Parathyroid adenoma (tissue), 2 donors: ENCODE results near the gene INTS13.
A peak's percentile ranks its signal among the peaks of the same experiment; 100 is the strongest.

Experiments
- H2AFZ ChIP-seq: fragments of 300-600 bp; sonication (generic); one replicate; pipeline ENCODE4 v1.7.0; 2017; ENCODE audit warnings: antibody characterized with exemption, mild to moderate bottlenecking
- H3K27ac ChIP-seq: fragments of 300-600 bp; sonication (generic); one replicate; pipeline ENCODE4 v1.7.0; 2017
- H3K27me3 ChIP-seq: fragments of 300-600 bp; sonication (generic); one replicate; pipeline ENCODE4 v1.7.0; 2017; ENCODE audit warnings: low read length; ENCODE audit not compliant: control insufficient read depth, insufficient read depth
- H3K36me3 ChIP-seq: fragments of 300-600 bp; sonication (generic); one replicate; pipeline ENCODE4 v1.7.0; 2017; ENCODE audit warnings: low read length; ENCODE audit not compliant: control insufficient read depth, insufficient read depth
- H3K4me1 ChIP-seq: fragments of 300-600 bp; sonication (generic); one replicate; pipeline ENCODE4 v1.7.0; 2017; ENCODE audit warnings: control low read depth
- H3K4me2 ChIP-seq: fragments of 300-600 bp; sonication (generic); one replicate; pipeline ENCODE4 v1.7.0; 2017; ENCODE audit warnings: low read length
- H3K4me3 ChIP-seq: fragments of 300-600 bp; sonication (generic); one replicate; pipeline ENCODE4 v1.7.0; 2017; ENCODE audit warnings: low read depth, low read length
- H3K79me2 ChIP-seq: fragments of 300-600 bp; sonication (generic); one replicate; pipeline ENCODE4 v1.7.0; 2017; ENCODE audit warnings: control low read depth
- H3K9ac ChIP-seq: fragments of 300-600 bp; sonication (generic); one replicate; pipeline ENCODE4 v1.7.0; 2017; ENCODE audit warnings: mild to moderate bottlenecking
- H3K9me3 ChIP-seq: fragments of 300-600 bp; sonication (generic); one replicate; pipeline ENCODE4 v1.7.0; 2017; ENCODE audit warnings: low read length; ENCODE audit not compliant: control insufficient read depth
- TF ChIP-seq, protein P1 (sequence below): fragments of 300-600 bp; sonication (generic); IDR thresholded peaks from one replicate; pipeline ENCODE4 v1.7.0; 2017; ENCODE audit warnings: antibody characterized with exemption, mild to moderate bottlenecking
- donor health status: primary hyperparathyroidism.

The INTS13 gene

DNA sequence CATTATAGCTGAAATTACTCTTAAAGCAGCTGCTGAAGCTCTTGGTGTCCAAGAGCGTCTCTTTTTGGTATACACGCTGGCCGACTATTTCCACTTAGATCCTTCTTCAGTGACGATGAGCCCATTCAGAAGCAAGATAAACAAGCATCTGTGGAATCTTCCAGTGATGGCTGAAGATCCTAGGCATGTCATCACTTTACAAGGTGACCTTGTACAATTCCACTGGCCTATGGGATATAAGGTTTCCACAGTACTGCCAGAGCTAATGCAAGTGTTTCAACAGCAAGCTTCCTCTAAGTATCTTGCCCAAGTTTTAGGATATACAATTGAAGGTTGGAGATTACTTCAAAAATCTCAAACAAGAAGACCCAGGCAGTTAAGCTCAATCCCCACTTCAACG, 47.0 kb downstream of the INTS13 start:
- Histone ChIP-seq H3K36me3 (no peaks in the 10 kb centered on the region), H3K4me2 (no peak overlapping the region), H3K27ac (no peak overlapping the region), H3K79me2 (no peaks in the 10 kb centered on the region), H3K4me3 (no peak overlapping the region), H3K9ac (no peak overlapping the region), H3K4me1 (no peaks in the 10 kb centered on the region), H2AFZ (no peak overlapping the region), H3K27me3 (no peaks in the 10 kb centered on the region), H3K9me3 (no peaks in the 10 kb centered on the region)
- TF ChIP-seq, protein P1, sequence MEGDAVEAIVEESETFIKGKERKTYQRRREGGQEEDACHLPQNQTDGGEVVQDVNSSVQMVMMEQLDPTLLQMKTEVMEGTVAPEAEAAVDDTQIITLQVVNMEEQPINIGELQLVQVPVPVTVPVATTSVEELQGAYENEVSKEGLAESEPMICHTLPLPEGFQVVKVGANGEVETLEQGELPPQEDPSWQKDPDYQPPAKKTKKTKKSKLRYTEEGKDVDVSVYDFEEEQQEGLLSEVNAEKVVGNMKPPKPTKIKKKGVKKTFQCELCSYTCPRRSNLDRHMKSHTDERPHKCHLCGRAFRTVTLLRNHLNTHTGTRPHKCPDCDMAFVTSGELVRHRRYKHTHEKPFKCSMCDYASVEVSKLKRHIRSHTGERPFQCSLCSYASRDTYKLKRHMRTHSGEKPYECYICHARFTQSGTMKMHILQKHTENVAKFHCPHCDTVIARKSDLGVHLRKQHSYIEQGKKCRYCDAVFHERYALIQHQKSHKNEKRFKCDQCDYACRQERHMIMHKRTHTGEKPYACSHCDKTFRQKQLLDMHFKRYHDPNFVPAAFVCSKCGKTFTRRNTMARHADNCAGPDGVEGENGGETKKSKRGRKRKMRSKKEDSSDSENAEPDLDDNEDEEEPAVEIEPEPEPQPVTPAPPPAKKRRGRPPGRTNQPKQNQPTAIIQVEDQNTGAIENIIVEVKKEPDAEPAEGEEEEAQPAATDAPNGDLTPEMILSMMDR, result no peak

DNA sequence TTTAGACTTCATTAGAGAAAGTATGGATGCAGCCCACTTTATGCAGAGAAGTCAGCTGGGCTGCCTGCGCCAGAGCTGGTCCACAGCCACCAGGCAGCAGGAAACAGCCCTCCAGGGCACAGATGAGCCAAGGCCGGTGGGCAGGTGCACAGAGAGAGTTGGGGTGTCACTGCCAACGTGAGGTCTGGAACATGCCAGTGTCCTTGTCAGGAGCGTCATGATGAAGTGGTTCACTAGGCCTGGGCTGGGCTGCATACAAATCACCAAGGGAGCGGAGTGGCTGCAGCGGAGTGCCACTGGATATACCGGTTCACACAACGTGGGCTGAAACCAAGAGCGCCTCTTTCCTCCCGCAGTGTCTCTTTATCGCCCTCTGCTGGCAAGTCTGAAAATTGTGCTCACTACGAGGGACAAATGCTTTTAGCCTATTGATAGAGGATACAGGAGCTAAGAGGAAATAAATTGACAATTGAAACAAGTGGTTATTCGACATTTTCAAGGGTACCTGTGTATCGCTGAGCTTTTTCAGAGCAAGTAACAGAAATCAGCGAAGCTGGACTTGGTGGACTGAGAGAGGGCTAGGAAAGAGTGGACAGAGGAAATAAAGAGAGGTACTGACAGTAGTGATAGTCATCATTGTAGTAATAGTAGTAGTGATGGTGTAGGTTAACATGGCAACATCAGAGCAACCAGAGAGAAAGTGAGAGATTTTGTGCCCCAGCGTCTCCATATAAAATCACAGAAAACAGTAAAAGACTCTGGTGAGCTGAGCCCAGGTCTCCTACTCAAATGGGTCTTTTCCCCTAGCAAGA, 52.8 kb downstream of the INTS13 start:
- H2AFZ ChIP-seq, result peak overlapping the region; percentile 74
- no peaks in the 10 kb centered on the region for H3K9me3 ChIP-seq
- H3K4me3 ChIP-seq, result no peak overlapping the region
- H3K79me2 ChIP-seq, result no peaks in the 10 kb centered on the region
- H3K9ac ChIP-seq, result no peak overlapping the region
- H3K4me2 ChIP-seq, result peak overlapping the region; percentile 2
- TF ChIP-seq, protein P1, result peak; percentile 99
- H3K4me1 ChIP-seq, result peaks cover 10% of the 10 kb centered on the region
- no peaks in the 10 kb centered on the region for H3K27me3 ChIP-seq
- H3K27ac ChIP-seq, result peak overlapping the region; percentile 48
- no peaks in the 10 kb centered on the region for H3K36me3 ChIP-seq

DNA sequence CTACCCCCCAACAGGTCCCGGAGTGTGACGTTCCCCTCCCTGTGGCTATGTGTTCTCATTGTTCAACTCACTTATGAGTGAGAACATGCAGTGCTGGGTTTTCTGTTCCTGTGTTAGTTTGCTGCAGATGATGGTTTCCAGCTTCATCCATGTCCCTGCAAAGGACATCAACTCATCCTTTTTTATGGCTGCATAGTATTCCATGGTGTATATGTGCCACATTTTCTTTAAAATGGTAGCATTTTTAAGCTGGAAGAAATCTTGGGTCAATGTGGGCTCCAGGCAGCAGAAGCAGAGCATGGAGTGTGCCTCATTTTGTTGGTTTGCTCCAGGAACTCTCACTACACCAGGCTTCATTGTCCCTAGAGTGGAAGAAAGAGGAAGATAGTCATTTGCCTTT, 57.2 kb downstream of the INTS13 start:
- Histone ChIP-seq H3K4me3 (no peak overlapping the region), H3K4me1 (peaks cover 32% of the 10 kb centered on the region), H3K79me2 (no peaks in the 10 kb centered on the region), H3K4me2 (peak overlapping the region; percentile 27), H3K27me3 (no peaks in the 10 kb centered on the region), H3K9me3 (no peaks in the 10 kb centered on the region), H3K9ac (no peak overlapping the region), H2AFZ (no peak overlapping the region), H3K27ac (peak overlapping the region; percentile 63), H3K36me3 (no peaks in the 10 kb centered on the region)
- TF ChIP-seq, protein P1, result no peak

DNA sequence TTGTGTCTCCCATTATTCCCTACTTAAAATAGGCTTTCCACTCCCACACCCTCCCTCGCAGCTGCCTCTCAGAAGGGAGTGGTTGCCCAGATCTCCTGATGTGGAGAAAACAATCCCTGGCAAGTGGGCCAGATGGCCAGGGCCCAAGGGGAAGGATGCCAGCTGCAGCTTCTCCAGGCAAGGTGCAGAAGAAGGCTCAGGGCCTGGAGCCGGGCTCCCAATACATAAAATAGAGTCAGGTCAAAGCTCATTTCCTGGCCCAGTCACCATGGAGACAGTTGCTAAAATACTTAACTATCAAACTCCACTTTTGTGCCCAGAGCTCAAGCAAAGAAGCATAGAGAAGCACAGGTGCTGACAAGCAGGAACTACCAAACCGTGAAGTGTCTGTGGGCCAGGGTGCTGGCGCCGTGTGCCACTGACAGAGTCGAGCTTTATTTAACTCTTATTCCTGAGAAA, 59.1 kb downstream of the INTS13 start:
- Histone ChIP-seq H3K4me2 (peak overlapping the region; percentile 63), H3K27me3 (no peaks in the 10 kb centered on the region), H3K79me2 (no peaks in the 10 kb centered on the region), H3K9ac (no peak overlapping the region), H3K9me3 (no peaks in the 10 kb centered on the region), H3K27ac (peak overlapping the region; percentile 91), H3K4me3 (peak overlapping the region; percentile 29), H3K4me1 (peaks cover 38% of the 10 kb centered on the region), H3K36me3 (no peaks in the 10 kb centered on the region), H2AFZ (peak overlapping the region; percentile 54)
- TF ChIP-seq, protein P1, result no peak
